Mesenchymal stem cell (in vitro differentiated cells and primary cell): ENCODE measurements around the gene GPATCH2.

Experiments used
- DNase-seq: peaks from one replicate; pipeline ENCODE4 v3.0.0-alpha.2; 2013
- H2AFZ ChIP-seq: one replicate; pipeline ENCODE4 v1.6.1; 2013; ENCODE audit warnings: low read depth, mild to moderate bottlenecking, control low read depth, inconsistent platforms, low read length, moderate library complexity
- H2AK5ac ChIP-seq: 2 replicates; pipeline ENCODE4 v1.6.1; 2013; ENCODE audit warnings: low read length, moderate library complexity, mild to moderate bottlenecking, inconsistent platforms; ENCODE audit not compliant: severe bottlenecking
- H2BK120ac ChIP-seq: one replicate; pipeline ENCODE4 v1.6.1; 2013; ENCODE audit warnings: low read depth, mild to moderate bottlenecking, inconsistent platforms, low read length, moderate library complexity
- H2BK12ac ChIP-seq, 2 experiments: one replicate each; pipeline ENCODE4 v1.6.1; 2013; ENCODE audit warnings: inconsistent platforms in 2 of 2, low read length in 2 of 2, mild to moderate bottlenecking in 2 of 2, moderate library complexity in 2 of 2, control low read depth in 1 of 2
- H2BK15ac ChIP-seq: one replicate; pipeline ENCODE4 v1.6.1; 2013; ENCODE audit warnings: mild to moderate bottlenecking, low read depth, inconsistent platforms; ENCODE audit not compliant: poor library complexity, severe bottlenecking
- H2BK5ac ChIP-seq: 2 replicates; pipeline ENCODE4 v1.6.1; 2013; ENCODE audit warnings: low read depth, mild to moderate bottlenecking, low read length, control low read depth, inconsistent platforms; ENCODE audit not compliant: poor library complexity, severe bottlenecking
- H3K14ac ChIP-seq, 2 experiments: one replicate each; pipeline ENCODE4 v1.6.1; 2013; ENCODE audit warnings: inconsistent platforms in 2 of 2, low read length in 2 of 2, control low read depth in 1 of 2, mild to moderate bottlenecking in 1 of 2, moderate library complexity in 1 of 2
- H3K18ac ChIP-seq, 2 experiments: one replicate each; pipeline ENCODE4 v1.6.1; 2013; ENCODE audit warnings: inconsistent platforms in 2 of 2, low read length in 2 of 2, control low read depth in 1 of 2, low read depth in 1 of 2, mild to moderate bottlenecking in 1 of 2
- H3K23ac ChIP-seq, 2 experiments: one replicate each; pipeline ENCODE4 v1.6.1; 2013; ENCODE audit warnings: inconsistent platforms in 2 of 2, low read length in 2 of 2, mild to moderate bottlenecking in 2 of 2, moderate library complexity in 2 of 2, control low read depth in 1 of 2
- H3K27ac ChIP-seq: 2 replicates; pipeline ENCODE4 v1.5.1; 2013; ENCODE audit warnings: mild to moderate bottlenecking, moderate library complexity, low read length, control low read depth, inconsistent platforms; ENCODE audit not compliant: poor library complexity, severe bottlenecking
- H3K27me3 ChIP-seq, 2 experiments: 2 replicates each; pipeline versions ENCODE4 v1.6.1 to v1.7.0; 2013; ENCODE audit warnings: low read length in 2 of 2, mild to moderate bottlenecking in 2 of 2, moderate library complexity in 2 of 2, control low read depth in 1 of 2, inconsistent platforms in 1 of 2; ENCODE audit not compliant: control insufficient read depth in 1 of 2, insufficient read depth in 1 of 2
- H3K36me3 ChIP-seq, 2 experiments: 2 replicates each; pipeline versions ENCODE4 v1.6.1 to v1.7.0; 2013; ENCODE audit warnings: low read length in 2 of 2, control low read depth in 1 of 2, inconsistent platforms in 1 of 2, low read depth in 1 of 2, mild to moderate bottlenecking in 1 of 2; ENCODE audit not compliant: insufficient read depth in 2 of 2, control insufficient read depth in 1 of 2
- H3K4ac ChIP-seq, 2 experiments: one replicate each; pipeline ENCODE4 v1.6.1; 2013; ENCODE audit warnings: inconsistent platforms in 2 of 2, low read length in 2 of 2, mild to moderate bottlenecking in 2 of 2, moderate library complexity in 2 of 2, control low read depth in 1 of 2, low read depth in 1 of 2
- H3K4me1 ChIP-seq: 2 replicates; pipeline ENCODE4 v1.6.1; 2013; ENCODE audit warnings: low read depth, low read length, control low read depth; ENCODE audit not compliant: control insufficient read depth, insufficient read depth
- H3K4me2 ChIP-seq: 2 replicates; pipeline ENCODE4 v1.6.1; 2013; ENCODE audit warnings: low read length, mild to moderate bottlenecking, inconsistent platforms; ENCODE audit not compliant: poor library complexity, severe bottlenecking
- H3K4me3 ChIP-seq, 2 experiments: 2 replicates each; pipeline versions ENCODE4 v1.5.1 to v1.7.0; 2013; ENCODE audit warnings: low read length in 2 of 2, mild to moderate bottlenecking in 2 of 2, control low read depth in 1 of 2, low read depth in 1 of 2; ENCODE audit not compliant: insufficient read depth in 1 of 2
- H3K79me1 ChIP-seq: replicated peaks from 2 replicates; pipeline ENCODE4 v1.6.1; 2013; ENCODE audit warnings: mild to moderate bottlenecking, control low read depth, low read length, inconsistent platforms; ENCODE audit not compliant: poor library complexity, severe bottlenecking
- H3K9ac ChIP-seq: 2 replicates; pipeline ENCODE4 v1.7.0; 2013; ENCODE audit warnings: mild to moderate bottlenecking, low read length, moderate library complexity
- H3K9me3 ChIP-seq: 2 replicates; pipeline ENCODE4 v1.7.0; 2013; ENCODE audit warnings: mild to moderate bottlenecking, low read length; ENCODE audit not compliant: control insufficient read depth
- H4K8ac ChIP-seq: one replicate; pipeline ENCODE4 v1.6.1; 2013; ENCODE audit warnings: inconsistent platforms, mild to moderate bottlenecking, low read length, moderate library complexity
- H4K91ac ChIP-seq: one replicate; pipeline ENCODE4 v1.6.1; 2013; ENCODE audit warnings: mild to moderate bottlenecking, low read length, inconsistent platforms
- WGBS: methylation state at CpG from one replicate; pipeline ENCODE4 v1.1.7; 2013; ENCODE audit warnings: mixed read lengths; 5-methylcytosine and 5-hydroxymethylcytosine counted together

The GPATCH2 gene

GRCh38 chr1:217534566-217534965 is 96.3 kb downstream of the GPATCH2 start:
- Histone ChIP-seq H3K27ac (no peak overlapping the region), H3K36me3 (no peaks in the 10 kb centered on the region), H2AFZ (no peak overlapping the region), H2BK15ac (no peak overlapping the region), H2AK5ac (no peak overlapping the region), H3K4ac (no peak overlapping the region), H2BK120ac (no peak overlapping the region), H4K91ac (no peak overlapping the region), H3K27me3 (no peaks in the 10 kb centered on the region), H3K4me1 (no peaks in the 10 kb centered on the region), H3K4me3 (no peak overlapping the region), H3K4me2 (no peak overlapping the region), H2BK5ac (no peak overlapping the region), H4K8ac (no peak overlapping the region), H3K18ac (no peak overlapping the region), H2BK12ac (no peak overlapping the region), H3K79me1 (peaks cover 2% of the 10 kb centered on the region), H3K9me3 (no peaks in the 10 kb centered on the region), H3K23ac (no peak overlapping the region), H3K14ac (no peak overlapping the region), H3K9ac (no peak overlapping the region)
- WGBS, result 100% methylated on average over 1 of the region's 1 CpG
- no peak for DNase-seq

DNA sequence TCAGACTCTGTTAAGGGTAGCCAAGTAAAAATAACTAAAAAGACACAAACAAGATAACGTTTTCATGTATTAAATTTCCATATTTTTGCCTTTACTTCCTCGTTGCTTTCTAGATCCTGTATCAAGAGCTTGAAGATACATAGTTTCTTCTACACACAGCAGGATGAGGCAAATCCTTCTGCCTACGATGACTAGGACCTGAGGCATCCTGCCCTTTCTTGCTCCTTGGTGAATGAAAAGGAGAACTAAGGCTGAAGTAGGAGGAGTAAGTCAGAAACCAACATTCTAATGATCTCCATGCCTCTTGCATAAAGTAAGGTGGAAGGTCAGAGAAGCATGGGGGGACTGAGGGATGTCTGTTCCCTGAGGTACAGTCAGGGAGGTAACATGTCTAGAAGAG is 102.6 kb downstream of the GPATCH2 start:
- Histone ChIP-seq H3K4me3 (no peak overlapping the region), H4K91ac (no peak overlapping the region), H2AFZ (no peak overlapping the region), H3K23ac (no peak overlapping the region), H4K8ac (no peak overlapping the region), H2BK12ac (no peak overlapping the region), H3K9ac (no peak overlapping the region), H3K27me3 (no peaks in the 10 kb centered on the region), H3K4ac (no peak overlapping the region), H2AK5ac (no peak overlapping the region), H3K4me2 (no peak overlapping the region), H3K18ac (no peak overlapping the region), H2BK5ac (no peak overlapping the region), H3K14ac (peak overlapping the region in 1 of 2 experiments; percentile 41), H2BK15ac (no peak overlapping the region), H3K4me1 (no peaks in the 10 kb centered on the region), H3K9me3 (no peaks in the 10 kb centered on the region), H2BK120ac (no peak overlapping the region), H3K79me1 (peaks cover 10% of the 10 kb centered on the region), H3K36me3 (no peaks in the 10 kb centered on the region), H3K27ac (no peak overlapping the region)
- no peak for DNase-seq
- 92% methylated on average over 3 of the region's 3 CpGs for whole genome bisulfite sequencing

- Histone ChIP-seq H3K14ac (no peak overlapping the region), H4K8ac (no peak overlapping the region), H2BK15ac (no peak overlapping the region), H2AK5ac (no peak overlapping the region), H3K18ac (no peak overlapping the region), H3K79me1 (peaks cover 10% of the 10 kb centered on the region), H3K4me1 (no peaks in the 10 kb centered on the region), H2BK5ac (no peak overlapping the region), H3K9me3 (no peaks in the 10 kb centered on the region), H2AFZ (no peak overlapping the region), H3K9ac (no peak overlapping the region), H3K23ac (no peak overlapping the region), H4K91ac (no peak overlapping the region), H2BK12ac (no peak overlapping the region), H2BK120ac (no peak overlapping the region), H3K4me2 (no peak overlapping the region), H3K4me3 (no peak overlapping the region), H3K4ac (no peak overlapping the region), H3K27me3 (no peaks in the 10 kb centered on the region), H3K36me3 (no peaks in the 10 kb centered on the region), H3K27ac (no peak overlapping the region)
- WGBS, result 95% methylated on average over 2 of the region's 2 CpGs
- DNase-seq, result no peak
These were observed 103.7 kb downstream of the GPATCH2 start for GRCh38 chr1:217527151-217527550.

DNA sequence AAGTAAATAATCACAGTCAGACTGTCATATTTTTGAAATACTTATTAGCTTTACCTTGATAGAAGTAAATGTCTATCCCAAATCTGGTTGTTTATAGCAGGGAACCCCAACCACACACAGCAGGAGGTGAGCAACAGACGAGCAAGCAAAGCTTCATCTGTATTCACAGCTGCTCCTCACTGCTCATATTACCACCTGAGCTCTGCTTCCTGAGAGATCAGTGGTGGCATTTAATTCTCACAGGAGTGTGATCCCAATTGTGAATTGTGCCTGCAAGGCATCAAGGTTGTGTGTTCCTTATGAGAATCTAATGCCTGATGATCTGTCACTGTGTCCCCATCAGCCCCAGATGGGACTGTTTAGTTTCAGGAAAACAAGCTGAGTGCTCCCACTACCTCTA is 104.3 kb downstream of the GPATCH2 start:
- Histone ChIP-seq H2AFZ (no peak overlapping the region), H3K18ac (no peak overlapping the region), H3K79me1 (peaks cover 9% of the 10 kb centered on the region), H3K4me1 (no peaks in the 10 kb centered on the region), H3K23ac (no peak overlapping the region), H2AK5ac (no peak overlapping the region), H3K9me3 (no peaks in the 10 kb centered on the region), H3K27ac (no peak overlapping the region), H2BK15ac (no peak overlapping the region), H3K4ac (no peak overlapping the region), H3K27me3 (no peaks in the 10 kb centered on the region), H3K9ac (no peak overlapping the region), H2BK5ac (no peak overlapping the region), H3K4me2 (no peak overlapping the region), H3K4me3 (no peak overlapping the region), H3K14ac (no peak overlapping the region), H2BK120ac (no peak overlapping the region), H2BK12ac (no peak overlapping the region), H4K8ac (no peak overlapping the region), H4K91ac (no peak overlapping the region), H3K36me3 (no peaks in the 10 kb centered on the region)
- WGBS, result 80% methylated on average over 1 of the region's 1 CpG
- no peak for DNase-seq
